ENCODE data around the gene NANOGP8.
"Not testable (repeated sequence)": the region's sequence is repeated elsewhere in the genome, so short reads cannot be mapped to it uniquely, and the experiment has no call there.

NANOGP8 gene

GRCh38 chr15:35085176-35085919 lies at the start of gene NANOGP8:
TSS of gene NANOGP8 (minus strand) at chr15:35085295. CDS start at chr15:35085110, 185 bp downstream.
- not testable (repeated sequence) for DNase-seq

GRCh38 chr15:35134299-35134698 lies 49.2 kb upstream of the NANOGP8 start:
- DNase-seq = no peak

- no peak for DNase-seq
Measured at GRCh38 chr15:35130245-35130644, 45.1 kb upstream of the NANOGP8 start.

GRCh38 chr15:35129361-35129760 lies 44.3 kb upstream of the NANOGP8 start:
- no peak for DNase-seq

GRCh38 chr15:35127717-35128116 lies 42.6 kb upstream of the NANOGP8 start:
- DNase-seq = no peak

GRCh38 chr15:35126236-35126635 lies 41.1 kb upstream of the NANOGP8 start:
- no peak for DNase-seq

- DNase-seq = no peak
Measured at GRCh38 chr15:35123743-35124142, 38.6 kb upstream of the NANOGP8 start.

- no peak for DNase-seq
Measured at GRCh38 chr15:35121611-35122359, 36.7 kb upstream of the NANOGP8 start.

GRCh38 chr15:35120173-35120572 lies 35.1 kb upstream of the NANOGP8 start:
- DNase-seq = no peak

- no peak for DNase-seq
Measured at GRCh38 chr15:35118960-35119359, 33.9 kb upstream of the NANOGP8 start.

GRCh38 chr15:35117543-35118265 lies 32.6 kb upstream of the NANOGP8 start:
- DNase-seq = no peak

- no peak for DNase-seq
Measured at GRCh38 chr15:35115155-35115725, 30.1 kb upstream of the NANOGP8 start.

- DNase-seq = no peak
Measured at GRCh38 chr15:35112346-35112745, 27.3 kb upstream of the NANOGP8 start.

- DNase-seq = no peak
Measured at GRCh38 chr15:35111861-35112260, 26.8 kb upstream of the NANOGP8 start.

- DNase-seq = no peak
Measured at GRCh38 chr15:35108453-35108852, 23.4 kb upstream of the NANOGP8 start.

GRCh38 chr15:35107561-35107960 lies 22.5 kb upstream of the NANOGP8 start:
- no peak for DNase-seq

- no peak for DNase-seq
Measured at GRCh38 chr15:35107122-35107521, 22.0 kb upstream of the NANOGP8 start.

GRCh38 chr15:35104526-35105147 lies 19.5 kb upstream of the NANOGP8 start:
- DNase-seq = no peak

GRCh38 chr15:35102186-35102585 lies 17.1 kb upstream of the NANOGP8 start:
- DNase-seq = no peak

GRCh38 chr15:35101335-35101734 lies 16.2 kb upstream of the NANOGP8 start:
- no peak for DNase-seq

- DNase-seq = no peak
Measured at GRCh38 chr15:35098737-35099136, 13.6 kb upstream of the NANOGP8 start.

GRCh38 chr15:35095941-35096340 lies 10.8 kb upstream of the NANOGP8 start:
- no peak for DNase-seq

GRCh38 chr15:35092846-35093245 lies 7.8 kb upstream of the NANOGP8 start:
- DNase-seq = no peak

All from activated T-cell treated with anti-CD3 and anti-CD28 coated beads for 4 hours (primary cell).